ENCODE measurements around the gene TYROBP.
"Not testable (repeated sequence)": the region's sequence is repeated elsewhere in the genome, so short reads cannot be mapped to it uniquely, and the experiment has no call there.

TYROBP gene

DNA sequence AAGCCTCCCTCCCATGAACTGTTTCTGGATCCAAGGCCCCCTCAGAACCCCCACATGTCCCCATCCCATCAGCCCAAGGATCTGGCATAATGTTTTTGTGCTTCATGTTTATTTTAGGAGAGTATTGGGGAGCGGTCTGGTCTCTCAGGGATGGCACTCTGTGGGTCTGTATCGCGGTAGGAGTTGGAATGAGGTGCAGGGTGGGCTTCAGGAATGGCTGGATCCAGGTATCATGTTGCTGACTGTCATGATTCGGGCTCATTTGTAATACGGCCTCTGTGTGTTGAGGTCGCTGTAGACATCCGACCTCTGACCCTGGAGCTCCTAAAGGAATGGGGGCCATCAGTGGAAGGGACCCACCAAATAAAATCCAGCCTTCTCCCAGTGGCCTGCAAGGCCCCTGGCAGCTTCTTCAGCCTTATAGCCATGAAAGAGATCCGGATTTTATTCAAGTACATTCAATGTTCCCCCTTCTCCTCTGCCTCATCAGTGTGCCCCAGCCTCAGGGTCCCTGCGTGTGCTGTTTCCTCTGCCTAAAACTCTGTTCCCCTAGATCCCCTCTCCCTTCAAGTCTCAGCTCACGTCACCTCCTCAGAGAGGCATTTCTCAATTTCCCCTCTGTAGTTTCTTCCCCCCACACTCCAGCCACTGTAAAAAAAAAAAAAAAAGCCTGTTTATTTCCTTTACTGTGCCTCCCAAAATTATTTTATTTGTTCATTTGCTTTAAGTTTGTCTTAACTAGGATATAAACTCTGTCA lies 3.6 kb downstream of the TYROBP start:
- peak in 1 of 42 donors; percentile 47 for DNase-seq

DNA sequence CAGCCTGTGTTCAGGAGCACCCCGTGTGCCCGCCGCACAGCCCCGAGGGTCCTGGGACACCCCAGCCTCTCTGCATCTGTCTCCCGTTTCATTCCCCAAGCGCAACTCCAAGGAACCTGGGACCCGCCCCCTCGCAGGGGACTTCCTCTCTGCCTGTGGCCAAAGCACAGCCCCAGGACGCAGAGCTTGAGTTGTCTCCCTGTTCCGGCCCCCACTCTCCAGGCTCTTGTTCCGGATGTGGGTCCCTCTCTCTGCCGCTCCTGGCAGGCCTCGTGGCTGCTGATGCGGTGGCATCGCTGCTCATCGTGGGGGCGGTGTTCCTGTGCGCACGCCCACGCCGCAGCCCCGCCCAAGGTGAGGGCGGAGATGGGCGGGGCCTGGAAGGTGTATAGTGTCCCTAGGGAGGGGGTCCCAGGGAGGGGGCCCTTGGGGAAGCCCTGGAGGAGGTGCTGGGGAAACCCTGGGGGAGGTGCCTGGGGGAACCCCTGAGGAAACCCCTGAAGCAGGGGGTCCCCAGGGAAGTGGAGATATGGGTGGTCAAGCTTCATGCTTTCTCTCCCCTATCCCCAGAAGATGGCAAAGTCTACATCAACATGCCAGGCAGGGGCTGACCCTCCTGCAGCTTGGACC lies 4.4 kb downstream of the TYROBP start:
- intact Hi-C loops (cut with DNase I) = no loop called here
- peak; percentile 52 to 90 (median 77) for DNase-seq

More for the DNA sequence above, 3.6 kb downstream of the TYROBP start:
- intact Hi-C loops (cut with DNase I) = no loop called here

DNA sequence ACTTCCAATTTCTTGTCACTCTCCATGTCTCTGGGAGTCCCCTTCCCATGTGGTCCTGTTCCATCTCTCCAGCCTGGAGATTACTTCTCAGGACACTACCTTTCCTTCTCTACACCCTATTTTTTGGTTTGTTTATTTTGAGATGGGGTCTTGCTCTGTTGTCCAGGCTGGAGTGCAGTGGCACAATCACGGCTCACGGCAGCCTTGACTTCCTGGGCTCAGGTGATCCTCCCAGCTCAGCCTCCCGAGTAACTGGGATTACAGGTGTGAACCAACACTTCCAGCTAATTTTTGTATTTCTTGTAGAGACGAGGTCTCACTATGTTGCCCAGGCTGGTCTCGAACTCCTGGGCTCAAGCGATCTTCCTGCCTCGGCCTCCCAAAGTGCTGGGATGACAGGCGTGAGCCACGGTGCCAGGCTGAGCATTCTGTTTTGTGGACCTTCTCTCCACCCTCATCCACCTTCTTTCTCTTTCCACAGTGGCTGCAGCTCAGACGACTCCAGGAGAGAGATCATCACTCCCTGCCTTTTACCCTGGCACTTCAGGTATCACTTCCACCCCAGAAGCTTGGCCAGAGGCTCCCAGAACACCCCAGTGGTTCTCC lies 5.1 kb downstream of the TYROBP start:
- intact Hi-C loops (cut with DNase I) = no loop called here

DNA sequence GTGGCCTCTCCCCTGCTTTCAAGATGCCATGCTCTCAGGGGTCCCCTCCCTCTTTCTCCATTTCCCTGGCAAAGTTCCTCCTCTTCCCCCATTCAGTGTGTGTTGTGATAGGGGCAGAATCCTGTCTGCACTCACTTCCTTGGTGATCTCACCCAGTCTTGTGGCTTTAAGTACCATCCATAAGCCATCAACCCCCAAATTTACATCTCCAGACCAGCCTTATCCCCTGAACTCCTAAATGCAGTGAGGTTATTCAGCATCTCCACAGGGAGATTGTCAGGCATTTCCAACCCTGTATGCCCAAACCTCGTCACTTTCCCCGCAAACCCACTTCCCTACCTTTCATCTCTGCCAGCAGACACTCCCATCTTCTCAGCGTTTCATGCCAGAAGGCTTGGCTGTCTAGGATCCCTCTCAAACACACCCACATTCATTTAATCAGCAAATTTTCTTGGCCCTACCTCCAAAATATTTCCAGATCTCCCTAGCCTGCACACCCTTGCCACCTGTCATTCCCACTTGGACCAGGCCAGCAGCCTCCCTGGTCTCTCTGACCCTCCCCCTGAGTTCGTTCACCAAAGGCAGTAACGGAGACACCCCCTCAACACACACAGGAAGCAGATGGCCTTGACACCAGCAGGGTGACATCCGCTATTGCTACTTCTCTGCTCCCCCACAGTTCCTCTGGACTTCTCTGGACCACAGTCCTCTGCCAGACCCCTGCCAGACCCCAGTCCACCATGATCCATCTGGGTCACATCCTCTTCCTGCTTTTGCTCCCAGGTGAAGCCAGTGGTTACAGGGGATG lies 6.0 kb downstream of the TYROBP start, which contains the start of gene HCST:
TSS of gene HCST (plus strand) at position 676 of the 808 bp plus-strand sequence. CDS start at position 741, 65 bp downstream.
- DNase-seq = peak in 7 of 42 donors; percentile 23 to 47 (median 28)

More for the DNA sequence above, 5.1 kb downstream of the TYROBP start:
- DNase-seq = no peak

DNA sequence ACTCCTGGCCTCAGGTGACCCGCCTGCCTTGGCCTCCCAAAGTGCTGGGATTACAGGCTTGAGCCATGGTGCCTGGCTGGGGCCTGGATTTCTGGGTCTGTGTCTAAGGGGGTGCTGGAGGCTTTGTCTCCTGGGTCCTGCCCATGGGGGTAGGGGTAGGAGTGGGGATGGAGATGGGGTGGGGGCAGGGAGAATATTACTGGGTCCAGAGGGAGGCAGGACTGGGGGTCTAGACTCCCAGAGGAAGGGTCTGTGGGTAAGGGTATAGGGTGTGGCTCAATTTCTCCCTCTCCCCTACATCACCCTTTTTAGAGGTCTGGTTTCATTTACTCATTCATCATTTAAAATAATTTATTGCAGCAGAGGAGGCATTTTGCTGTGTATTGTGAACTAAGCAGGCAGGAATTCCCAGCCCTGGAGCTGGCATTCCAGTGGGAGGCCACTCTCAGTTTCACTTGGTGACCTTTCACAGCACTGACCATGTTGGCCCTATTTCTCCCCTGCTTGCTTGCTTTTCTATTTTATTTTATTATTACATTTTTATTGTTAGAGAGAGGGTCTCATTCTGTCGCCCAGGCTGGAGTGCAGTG lies 6.9 kb downstream of the TYROBP start:
- intact Hi-C loops (cut with DNase I) = no loop called here
- DNase-seq = no peak

More for the DNA sequence above, 6.0 kb downstream of the TYROBP start, which contains the start of gene HCST:
- intact Hi-C loops (cut with DNase I) = no loop called here

DNA sequence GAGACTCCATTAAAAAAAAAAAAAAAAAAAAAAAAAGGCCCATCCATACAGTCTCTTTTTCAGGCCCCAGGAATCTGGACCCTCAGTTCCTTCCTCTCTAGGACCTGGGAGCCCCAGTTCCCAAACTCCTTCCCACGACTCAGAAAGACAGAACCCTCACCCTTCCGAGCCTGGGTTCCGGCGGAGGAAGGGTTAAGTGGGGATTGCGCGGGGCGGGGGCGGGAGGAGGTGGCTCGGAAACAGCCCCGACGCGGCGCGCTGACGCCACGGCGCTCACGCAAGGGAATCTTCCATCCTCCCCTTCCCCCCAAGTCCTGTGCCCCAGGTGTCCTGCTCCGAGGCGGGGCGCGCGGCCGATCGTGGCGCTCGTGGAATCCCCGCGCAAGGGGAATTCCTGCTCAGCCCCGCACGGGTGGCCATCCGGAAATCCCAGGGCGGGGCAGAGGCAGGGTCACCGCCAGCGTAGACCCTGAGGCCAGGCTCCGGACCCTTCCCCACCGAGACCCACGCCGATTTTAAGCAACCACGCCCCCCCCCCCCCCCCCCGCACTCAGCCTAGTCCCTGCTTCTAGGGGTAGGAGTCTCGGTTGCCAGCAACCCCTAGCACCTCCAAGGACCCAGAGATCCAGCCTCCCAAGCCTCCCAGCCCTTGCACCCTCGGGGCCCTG lies 8.4 kb downstream of the TYROBP start:
- intact Hi-C loops (cut with DNase I) = no loop called here
- peak; percentile 53 to 93 (median 82) for DNase-seq

DNA sequence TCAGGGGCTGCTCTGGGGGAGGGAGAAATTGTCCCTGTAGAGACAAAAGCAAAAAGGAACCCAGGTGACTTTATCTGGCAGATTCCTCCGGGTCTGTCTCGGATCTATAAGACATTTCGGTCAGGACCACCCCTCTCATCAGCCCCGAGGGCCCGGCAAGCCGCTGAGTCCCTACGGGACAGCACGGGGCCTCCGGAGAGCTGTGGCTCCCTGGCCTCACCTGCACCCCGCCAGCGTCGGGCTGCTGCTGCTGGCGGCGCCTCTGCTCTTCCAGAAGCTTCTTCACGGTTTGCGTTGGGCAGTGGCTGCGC lies 9.6 kb downstream of the TYROBP start:
- DNase-seq = no peak
- intact Hi-C loops (cut with DNase I) = no loop called here

DNA sequence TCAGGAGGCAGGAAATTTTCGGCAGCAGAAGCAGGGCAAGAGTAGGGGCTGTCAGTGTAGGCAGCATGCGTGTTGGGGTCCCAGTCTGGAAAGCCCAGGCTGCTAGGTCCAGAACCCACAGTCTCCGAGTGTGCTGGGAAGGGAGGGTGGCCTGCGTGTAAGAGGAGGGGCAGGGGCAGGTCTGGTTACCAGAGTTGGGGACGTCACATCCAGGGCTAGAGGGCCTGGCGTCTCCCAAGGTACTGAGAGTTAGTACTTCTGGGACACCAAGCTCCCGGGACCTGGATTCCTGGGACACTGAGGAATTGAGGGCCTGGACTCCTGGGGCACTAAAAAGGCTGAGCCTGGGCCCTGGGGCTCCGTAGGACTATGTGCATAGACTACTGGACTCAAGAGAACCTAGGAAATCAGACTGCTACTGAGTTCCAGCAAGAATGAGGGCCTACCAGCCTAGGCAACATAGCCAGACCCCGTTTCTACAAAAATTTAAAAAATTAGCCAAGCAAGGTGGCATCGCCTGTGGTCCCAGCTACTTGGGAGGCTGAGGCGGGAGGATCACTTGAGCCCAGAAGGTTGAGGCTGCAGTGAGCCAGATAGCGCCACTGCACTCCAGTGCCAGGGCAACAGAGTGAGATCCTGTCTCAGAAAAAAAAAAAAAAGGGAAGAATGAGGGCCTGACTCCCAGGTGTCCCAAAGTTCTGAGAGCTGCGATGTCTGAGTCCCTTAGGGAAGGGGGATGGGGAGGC lies 10.2 kb downstream of the TYROBP start:
- no peak for DNase-seq
- intact Hi-C loops (cut with DNase I) = no loop called here

DNA sequence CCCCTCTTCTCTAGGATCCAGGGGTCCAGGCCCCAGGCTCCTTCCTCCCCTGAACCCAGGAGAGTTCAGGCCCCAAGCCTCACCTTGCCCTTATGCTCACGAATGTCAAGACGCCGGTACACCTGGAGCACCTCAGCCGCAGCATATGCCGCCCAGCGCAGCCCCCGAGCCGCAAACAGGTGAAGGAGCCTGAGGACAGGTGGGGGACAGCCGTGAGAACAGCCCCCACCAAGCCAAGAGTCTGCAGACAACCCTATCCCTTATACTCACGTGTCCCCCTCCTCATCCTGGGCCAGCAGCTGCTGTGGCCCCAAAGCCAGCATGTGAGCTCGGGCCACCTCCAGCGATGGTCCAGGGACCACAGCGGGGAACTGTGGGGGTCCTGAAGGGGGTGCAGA lies 11.5 kb downstream of the TYROBP start:
- DNase-seq = no peak
- intact Hi-C loops (cut with DNase I) = no loop called here

DNA sequence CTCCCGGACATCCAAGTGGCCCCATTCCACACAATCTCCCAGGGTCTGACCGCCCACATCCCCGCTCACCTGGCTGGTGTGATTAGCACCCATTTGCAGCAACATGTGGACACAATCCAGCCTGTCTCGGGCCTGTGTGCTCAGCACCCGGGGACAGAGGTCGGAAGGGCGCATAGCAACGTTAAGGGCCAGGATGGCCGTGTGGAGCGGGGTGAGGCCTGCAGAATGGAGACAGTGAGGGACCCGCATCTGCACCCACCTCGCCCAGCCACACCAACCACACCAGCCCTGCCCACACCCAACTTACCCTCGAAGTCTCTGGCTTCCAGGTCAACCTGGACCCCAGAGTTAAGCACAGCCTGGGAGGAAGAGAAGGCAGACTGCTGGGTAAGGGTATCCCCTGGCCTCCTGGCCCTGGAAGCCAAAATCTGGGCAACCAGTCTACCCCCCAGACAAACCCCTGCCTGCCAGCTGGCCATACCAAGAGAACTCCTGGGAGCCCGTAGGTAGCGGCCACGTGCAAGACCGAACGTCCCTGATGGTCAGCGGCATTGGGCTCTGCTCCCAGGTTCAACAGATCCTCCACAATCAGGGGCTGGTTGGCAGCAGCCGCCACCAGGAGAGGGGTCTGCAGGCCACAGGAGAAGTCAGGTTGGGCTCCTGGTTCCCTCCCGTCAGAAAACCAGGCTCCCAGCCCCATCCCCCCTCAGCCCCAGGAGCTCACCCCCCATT lies 12.0 kb downstream of the TYROBP start:
- no peak for DNase-seq
- intact Hi-C loops (cut with DNase I) = no loop called here

DNA sequence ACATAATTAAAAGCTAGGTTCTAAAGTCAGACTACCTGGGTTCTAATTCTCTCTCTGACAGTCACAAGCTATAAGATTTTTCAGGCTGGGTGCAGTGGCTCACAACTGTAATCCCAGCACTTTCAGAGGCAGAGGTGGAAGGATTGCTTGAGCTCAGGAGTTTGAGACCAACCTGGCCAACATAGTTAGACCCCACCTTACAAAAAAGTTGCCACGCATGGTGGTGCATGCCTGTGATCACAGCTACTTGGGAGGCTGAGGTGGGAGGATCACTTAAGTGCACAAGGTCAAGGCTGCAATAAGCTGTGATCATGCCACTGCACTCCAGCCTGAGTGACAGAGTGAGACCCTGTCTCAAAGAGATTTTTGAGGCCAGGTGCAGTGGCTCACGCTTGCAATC lies 13.8 kb downstream of the TYROBP start:
- intact Hi-C loops (cut with DNase I) = no loop called here
- no peak for DNase-seq

DNA sequence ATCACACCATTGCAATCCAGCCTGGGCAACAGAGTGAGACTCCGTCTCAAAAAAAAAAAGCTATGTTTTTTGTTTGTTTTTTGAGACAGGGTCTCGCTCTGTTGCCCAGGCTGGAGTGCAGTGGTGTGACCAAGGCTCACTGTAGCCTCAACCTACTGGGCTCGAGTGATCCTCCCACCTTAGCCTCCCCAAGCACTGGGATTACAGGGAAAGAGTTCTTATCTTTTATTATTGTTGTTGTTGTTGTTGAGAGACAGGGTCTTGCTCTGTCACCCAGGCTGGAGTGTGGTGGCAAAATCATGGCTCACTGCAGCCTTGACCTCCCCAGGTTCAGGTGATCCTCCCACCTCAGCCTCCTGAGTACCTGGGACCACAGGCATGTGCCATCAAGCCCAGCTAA lies 16.3 kb downstream of the TYROBP start:
- DNase-seq; intact Hi-C loops (cut with DNase I): not testable (repeated sequence)

DNA sequence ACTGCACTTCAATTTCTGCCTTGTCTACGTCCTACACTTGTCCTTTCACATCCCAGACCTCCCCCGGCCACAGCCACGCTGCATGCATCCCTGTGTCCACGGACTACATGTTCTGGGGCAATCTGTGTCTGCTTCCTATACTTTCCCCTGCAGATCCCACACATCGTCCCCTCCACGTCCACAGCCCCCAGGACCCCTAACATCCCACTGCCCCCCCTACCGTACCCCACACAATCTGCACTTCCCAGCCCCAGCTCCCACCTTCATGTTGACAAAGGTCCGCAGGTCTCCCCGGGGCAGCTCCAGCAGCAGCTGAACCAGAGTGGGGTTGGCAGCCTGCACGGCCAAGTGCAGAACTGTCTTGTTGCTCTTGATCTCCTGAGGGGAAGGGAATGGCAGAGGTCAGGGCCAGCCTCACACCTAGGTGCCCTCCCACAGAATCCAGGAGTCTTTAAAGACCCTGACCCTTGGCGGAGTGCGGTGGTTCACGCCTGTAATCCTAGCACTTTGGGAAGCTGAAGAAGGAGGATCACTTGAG lies 17.9 kb downstream of the TYROBP start:
- no peak for DNase-seq
- intact Hi-C loops (cut with DNase I) = no loop called here

DNA sequence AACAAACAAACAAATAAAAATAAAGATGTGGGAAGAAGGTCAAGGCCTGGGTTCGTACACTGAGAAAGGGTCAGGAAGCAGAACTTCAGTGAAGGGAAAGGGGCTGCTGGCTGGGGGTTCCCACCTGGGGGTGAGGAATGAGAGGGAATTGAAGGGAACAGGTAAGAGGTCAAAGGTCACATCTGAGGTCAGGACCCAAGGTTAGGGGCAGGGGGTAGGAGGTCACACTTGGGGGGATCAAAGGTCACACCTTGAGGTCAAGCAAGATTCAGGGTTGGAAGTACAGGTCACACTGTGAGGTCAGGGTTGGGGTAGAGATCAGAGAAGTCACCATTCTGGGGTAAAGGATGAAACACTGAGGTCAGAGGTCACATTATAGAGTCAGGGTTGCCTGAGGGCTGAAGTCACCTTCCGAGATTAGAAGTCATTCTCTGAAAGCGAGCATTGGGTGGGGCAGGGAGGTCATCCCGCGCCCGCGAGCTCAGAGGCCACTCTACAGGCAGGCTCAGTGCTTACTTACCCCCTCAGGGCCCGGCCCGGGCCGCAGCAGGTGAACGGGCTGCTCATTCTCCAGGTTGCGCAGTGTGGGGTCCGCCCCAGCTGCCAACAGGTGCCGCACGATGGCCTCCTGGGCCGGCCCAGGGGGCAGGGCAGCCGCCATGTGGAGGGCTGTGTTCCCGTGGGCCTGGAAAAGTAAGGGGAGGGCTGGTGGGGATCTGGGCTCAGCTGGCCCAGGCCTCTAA lies 18.6 kb downstream of the TYROBP start:
- DNase-seq = no peak
- intact Hi-C loops (cut with DNase I) = no loop called here

DNA sequence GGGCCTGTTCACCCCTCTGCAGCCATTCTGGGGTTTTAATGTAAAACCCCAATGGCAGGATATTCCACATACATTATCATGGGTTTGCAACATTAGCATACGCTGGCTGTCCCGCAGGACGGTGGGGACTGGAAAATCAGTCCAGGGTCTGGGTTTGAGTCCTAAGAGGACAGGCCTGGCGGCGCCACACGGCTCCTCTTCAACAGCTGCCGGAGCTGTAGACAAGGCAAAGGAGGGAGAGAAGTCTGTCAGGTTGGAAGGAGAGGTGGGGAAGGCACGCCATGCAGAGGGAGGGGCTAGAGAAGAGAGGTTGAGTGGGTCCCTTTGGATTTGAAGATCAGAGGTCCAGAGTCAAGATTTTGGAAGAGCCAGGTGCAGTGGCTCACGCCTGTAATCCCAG lies 19.7 kb downstream of the TYROBP start:
- intact Hi-C loops (cut with DNase I) = no loop called here

DNA sequence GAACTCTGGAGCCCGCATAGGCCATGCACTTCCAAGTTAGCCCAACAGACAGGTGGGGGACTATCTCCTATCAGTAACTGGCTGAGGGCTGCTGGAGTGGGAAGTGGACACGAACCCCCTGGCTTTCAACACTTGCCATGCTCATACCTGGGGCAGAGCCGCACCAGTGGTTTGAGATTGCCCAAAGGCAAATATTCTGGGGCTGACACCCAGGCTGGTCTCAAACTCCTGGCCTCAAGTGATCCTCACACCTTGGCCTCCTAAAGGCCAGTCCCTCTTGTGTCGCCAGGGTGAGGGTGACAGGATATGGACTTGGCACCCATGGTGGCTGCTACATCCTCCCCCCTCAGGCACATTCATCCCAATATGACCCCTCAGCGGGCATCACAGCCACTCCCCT lies 20.9 kb downstream of the TYROBP start:
- no peak for DNase-seq
- intact Hi-C loops (cut with DNase I) = no loop called here

More for the DNA sequence above, 19.7 kb downstream of the TYROBP start:
- no peak for DNase-seq
